Right ventricle myocardium inferior (tissue), 1 donor: ENCODE data around the gene RPS6KA1. TPM values are rescaled to one million over a fixed set of nuclear protein-coding genes. Genes with fewer than 3 reads are reported as not detected.

ENCODE experiments used
- microRNA-seq: library from miRNA; unstranded; fragments of <30 nt; microRNA quantifications from one replicate; pipeline ENCODE4 v1.2.0, GENCODE V29; 2020
- total RNA-seq: library from RNA; stranded (reverse); fragmentation: NEBNext Ultra II Directional; extraction: Animal tissue kit (Norgen Biotek cat#: 25700); gene quantifications from one replicate; pipeline ENCODE4 v1.2.1, GENCODE V29; 2021
- donor health status: DM: no; HTN: yes; CAD: no; lungs with severe emphysema.

The RPS6KA1 gene
- total RNA-seq, 1 donor from 2014 or later: 6.9 TPM

Small RNA genes lying within 50 kb of the gene (microRNA-seq; reads per million reads assigned to microRNA genes)
- gene MIR1976: 1.1 reads per million

Other genes with a start within 250 kb of the RPS6KA1 start
- 50.5 TPM for gene SH3BGRL3, start 249.7 kb upstream of the RPS6KA1 start, total RNA-seq
- gene UBXN11, start 223.1 kb upstream of the RPS6KA1 start, total RNA-seq: 9.5 TPM
- gene CD52, start 211.8 kb upstream of the RPS6KA1 start, total RNA-seq: 6.5 TPM
- not detected for gene CRYBG2, start 175.6 kb upstream of the RPS6KA1 start, total RNA-seq
- gene ZNF683, start 157.0 kb upstream of the RPS6KA1 start, total RNA-seq: 0.14 TPM
- gene LIN28A, start 118.9 kb upstream of the RPS6KA1 start, total RNA-seq: not detected
- gene DHDDS, start 97.4 kb upstream of the RPS6KA1 start, total RNA-seq: 25.7 TPM
- gene HMGN2, start 57.3 kb upstream of the RPS6KA1 start, total RNA-seq: 150 TPM
- gene ARID1A, start 166.3 kb downstream of the RPS6KA1 start, total RNA-seq: 27.5 TPM